Mammary epithelial cell (primary cell): ENCODE data around the gene BLNK.

Source experiments
- EZH2 ChIP-seq: IDR thresholded peaks from 2 replicates; pipeline ENCODE4 v1.6.1; 2012; ENCODE audit warnings: low read length, inconsistent platforms, borderline replicate concordance
- TF ChIP-seq, protein P1 (sequence below), 2 donors: IDR thresholded peaks in 1 of 2; conservative IDR thresholded peaks in 1 of 2; 2 replicates each; pipeline ENCODE4 v1.5.1; 2011 to 2012; ENCODE audit warnings: inconsistent platforms in 2 of 2, low read length in 2 of 2, mild to moderate bottlenecking in 2 of 2, control low read depth in 1 of 2, low read depth in 1 of 2; ENCODE audit not compliant: insufficient read depth in 1 of 2; ENCODE audit errors: extremely low read depth in 1 of 2

- TF ChIP-seq EZH2 = no peak
- TF ChIP-seq, protein P1, sequence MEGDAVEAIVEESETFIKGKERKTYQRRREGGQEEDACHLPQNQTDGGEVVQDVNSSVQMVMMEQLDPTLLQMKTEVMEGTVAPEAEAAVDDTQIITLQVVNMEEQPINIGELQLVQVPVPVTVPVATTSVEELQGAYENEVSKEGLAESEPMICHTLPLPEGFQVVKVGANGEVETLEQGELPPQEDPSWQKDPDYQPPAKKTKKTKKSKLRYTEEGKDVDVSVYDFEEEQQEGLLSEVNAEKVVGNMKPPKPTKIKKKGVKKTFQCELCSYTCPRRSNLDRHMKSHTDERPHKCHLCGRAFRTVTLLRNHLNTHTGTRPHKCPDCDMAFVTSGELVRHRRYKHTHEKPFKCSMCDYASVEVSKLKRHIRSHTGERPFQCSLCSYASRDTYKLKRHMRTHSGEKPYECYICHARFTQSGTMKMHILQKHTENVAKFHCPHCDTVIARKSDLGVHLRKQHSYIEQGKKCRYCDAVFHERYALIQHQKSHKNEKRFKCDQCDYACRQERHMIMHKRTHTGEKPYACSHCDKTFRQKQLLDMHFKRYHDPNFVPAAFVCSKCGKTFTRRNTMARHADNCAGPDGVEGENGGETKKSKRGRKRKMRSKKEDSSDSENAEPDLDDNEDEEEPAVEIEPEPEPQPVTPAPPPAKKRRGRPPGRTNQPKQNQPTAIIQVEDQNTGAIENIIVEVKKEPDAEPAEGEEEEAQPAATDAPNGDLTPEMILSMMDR (conservative IDR thresholded peaks at IDR 0.05 in 1 of 2, IDR thresholded peaks at IDR 0.05 in 1 of 2; ENCODE audit: extremely low read depth in 1 of 2, insufficient read depth in 1 of 2, low read depth in 1 of 2, low read length in 2 of 2) = no peak
Observed at GRCh38 chr10:96222441-96222840, 48.9 kb downstream of the BLNK start.
